GM19372 (cell line): ENCODE results near the gene SREK1IP1.

Source experiments
- ATAC-seq: cut with Tn5 transposase; IDR thresholded peaks from one replicate; pipeline ENCODE4 v1.9.1; 2021; ENCODE audit warnings: mild to moderate bottlenecking, low read depth, moderate library complexity; ENCODE audit not compliant: unreplicated experiment

Gene SREK1IP1

DNA sequence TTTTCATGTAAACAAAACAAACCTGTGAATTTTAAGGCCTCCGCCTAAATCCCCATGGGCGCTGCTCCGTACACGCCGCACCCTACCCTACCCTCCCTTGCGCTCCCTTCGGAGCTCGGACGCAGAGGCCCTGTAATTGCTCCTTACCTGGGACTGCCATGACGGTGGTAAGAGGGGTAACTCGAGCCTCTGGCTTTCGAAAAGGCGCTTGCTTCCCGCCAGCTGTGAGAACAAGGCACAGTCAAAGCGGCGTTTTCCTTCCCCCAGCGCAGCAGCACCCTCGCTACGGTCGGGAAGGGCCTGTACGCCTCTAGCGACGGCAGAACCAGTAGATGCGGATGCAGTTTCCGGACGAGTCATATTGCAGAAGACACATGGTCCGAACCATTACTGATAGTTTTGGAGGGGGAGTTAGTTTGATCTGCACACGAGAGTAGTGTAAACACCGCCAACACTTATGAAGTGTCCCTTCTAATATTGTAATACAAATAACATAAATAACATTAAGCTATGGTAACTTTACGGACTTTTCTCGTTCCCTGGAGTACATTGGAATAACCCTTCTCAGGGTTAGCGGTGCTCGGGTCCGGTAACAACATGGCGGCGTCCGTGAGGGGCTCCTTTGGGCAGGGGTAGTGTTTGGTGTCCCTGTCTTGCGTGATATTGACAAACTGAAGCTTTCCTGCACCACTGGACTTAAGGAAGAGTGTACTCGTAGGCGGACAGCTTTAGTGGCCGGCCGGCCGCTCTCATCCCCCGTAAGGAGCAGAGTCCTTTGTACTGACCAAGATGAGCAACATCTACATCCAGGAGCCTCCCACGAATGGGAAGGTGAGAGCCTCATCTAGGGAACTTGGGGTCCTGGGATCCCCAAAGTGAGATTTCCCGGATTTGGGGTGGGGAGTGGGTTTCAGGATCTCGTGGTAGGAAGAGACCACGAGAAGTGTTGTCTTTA lies at the start of gene SREK1IP1, which contains the start of gene CWC27:
Gene SREK1IP1 (minus strand): TSS at position 334 of the 955 bp plus-strand sequence. CDS start 174 bp downstream, at position 160.
Gene CWC27 (plus strand): TSS at position 573 of the 955 bp plus-strand sequence. CDS start 217 bp downstream, at position 790.
- ATAC-seq = peak; percentile 94

DNA sequence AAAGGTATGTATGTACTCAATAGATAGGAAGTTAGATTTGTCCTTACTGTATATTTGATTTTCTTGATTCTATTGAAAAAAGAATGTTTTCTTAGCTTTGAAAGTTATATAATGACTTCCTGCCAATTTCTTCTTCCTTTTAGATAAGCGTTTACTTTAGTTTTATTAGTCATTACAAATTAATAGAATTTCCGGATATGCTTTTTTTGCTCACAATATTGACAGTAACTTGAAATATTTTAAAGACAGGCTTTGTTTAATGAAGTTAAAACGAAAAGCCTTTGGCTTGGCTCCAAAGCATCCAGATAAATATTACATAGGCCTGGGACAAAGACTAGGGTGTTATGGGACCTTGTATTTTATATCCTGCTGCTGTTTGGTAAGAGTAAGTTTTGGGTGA lies 49.8 kb upstream of the SREK1IP1 start:
- ATAC-seq = no peak

DNA sequence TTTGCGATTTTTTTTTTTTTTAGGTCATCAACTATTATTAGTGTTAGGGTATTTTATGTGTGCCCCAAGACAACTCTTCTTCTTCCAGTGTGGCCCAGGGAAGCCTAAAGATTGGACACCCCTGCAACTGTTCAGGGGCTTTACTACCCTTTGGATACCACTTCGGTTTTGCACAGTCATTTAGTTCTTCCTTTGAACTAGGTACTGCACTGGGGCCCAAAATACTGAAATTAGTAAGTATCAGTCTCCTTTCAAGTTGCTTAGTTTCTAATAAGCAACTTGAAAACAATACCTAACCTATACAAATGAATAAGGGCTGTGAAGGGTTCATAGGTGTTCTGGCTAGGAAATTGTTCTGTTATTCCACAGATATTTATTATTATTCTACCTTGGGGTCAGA lies 45.6 kb upstream of the SREK1IP1 start:
- ATAC-seq = peak; percentile 84

DNA sequence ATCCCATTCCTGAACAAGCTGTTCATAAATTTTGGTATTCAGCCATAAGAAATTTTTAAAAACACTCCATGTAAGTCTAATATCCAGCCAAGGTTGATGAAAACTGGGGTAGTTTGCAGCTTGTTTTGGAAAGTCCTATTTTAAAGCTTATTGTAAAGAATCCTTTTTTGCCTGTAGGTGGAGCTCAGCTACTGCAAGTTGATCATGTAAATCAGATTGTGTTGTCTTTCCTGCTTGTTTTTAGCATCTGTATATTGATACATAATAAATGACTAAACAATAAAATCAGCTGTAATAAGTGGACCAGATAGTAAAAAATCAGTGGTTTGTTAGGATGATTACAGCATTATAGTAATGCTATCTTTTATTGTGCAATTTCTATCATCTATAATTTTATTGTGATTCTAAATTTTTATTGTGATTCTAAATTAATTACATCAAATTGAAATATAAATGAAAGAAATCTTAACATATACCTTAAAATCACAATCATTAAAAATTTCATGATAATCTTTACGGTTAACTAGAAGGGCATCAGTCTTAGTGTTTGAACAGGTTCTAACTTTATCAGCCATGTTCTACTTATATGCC lies 42.7 kb upstream of the SREK1IP1 start:
- peak; percentile 43 for ATAC-seq

DNA sequence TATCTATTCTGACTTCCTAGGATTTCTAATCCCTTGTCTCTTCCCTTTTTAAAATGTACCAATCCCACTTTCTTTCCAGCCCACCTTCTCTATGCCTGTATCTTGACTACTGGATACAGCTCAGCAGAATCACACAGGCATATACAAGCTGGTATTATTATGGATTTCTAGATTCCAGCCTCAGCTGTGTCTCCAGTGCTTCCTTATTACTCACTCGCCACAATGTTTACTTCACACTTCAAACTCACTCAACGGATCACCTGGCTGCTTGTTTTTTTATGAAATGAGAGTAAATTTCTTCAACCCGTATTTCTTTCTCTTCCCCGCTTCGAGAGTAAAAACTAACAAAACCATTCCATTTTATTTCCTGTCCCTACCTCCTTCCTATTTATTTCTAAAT lies 39.0 kb upstream of the SREK1IP1 start:
- no peak for ATAC-seq

DNA sequence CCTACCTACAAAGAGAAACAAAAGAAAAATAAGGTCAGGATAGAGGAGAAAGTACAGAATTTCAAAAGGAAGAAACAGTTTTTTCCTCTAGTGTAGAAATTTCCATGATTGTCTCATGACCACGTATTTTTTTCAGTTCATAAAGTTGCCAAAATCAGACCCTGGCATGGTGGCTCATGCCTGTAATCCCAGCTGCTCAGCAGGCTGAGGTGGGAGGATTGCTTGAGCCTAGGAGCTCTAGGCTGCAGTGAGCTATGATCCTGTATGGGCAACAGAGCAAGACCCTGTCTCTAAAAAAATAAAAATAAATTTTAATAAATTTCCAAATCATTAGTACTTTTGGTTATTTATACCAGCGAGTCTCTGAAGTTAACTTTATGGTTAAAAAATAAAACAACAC lies 38.0 kb upstream of the SREK1IP1 start:
- no peak for ATAC-seq

DNA sequence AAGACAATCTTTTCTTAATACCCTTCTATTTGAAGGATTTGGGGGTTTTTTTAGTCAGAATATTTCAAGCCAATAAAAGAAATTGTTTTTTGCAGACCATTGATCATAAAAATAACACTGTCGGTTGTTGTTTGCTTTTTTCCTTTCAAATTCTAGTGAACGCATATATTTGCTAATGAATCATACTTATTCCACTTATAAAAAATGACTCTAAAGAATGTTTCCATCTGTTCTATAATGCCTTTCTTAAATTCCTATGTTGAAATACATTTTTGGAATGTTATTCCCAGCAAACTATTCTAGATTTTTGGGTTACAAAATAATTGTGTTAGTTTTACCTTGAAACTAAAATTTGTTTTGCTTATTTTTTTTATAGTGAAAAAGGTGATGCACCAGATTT lies 32.4 kb upstream of the SREK1IP1 start:
- no peak for ATAC-seq

DNA sequence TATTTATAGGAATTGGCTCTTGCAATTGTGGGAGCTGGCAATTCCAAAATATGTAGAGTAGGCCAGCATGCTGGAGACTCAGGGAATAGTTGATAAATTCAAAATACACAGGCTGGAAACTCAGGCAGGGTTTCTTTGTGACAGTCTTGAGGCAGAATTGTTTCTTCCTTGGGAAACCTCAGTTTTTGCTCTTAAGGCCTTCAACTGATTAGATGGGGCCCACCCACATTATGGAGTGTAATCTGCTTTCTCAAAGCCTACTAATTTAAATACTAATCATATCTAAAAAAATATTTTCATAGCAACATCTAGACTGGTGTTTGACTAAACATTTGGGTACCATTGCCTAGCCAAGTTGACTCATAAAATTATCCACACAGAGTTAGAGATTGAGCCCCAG lies 27.8 kb upstream of the SREK1IP1 start:
- no peak for ATAC-seq

DNA sequence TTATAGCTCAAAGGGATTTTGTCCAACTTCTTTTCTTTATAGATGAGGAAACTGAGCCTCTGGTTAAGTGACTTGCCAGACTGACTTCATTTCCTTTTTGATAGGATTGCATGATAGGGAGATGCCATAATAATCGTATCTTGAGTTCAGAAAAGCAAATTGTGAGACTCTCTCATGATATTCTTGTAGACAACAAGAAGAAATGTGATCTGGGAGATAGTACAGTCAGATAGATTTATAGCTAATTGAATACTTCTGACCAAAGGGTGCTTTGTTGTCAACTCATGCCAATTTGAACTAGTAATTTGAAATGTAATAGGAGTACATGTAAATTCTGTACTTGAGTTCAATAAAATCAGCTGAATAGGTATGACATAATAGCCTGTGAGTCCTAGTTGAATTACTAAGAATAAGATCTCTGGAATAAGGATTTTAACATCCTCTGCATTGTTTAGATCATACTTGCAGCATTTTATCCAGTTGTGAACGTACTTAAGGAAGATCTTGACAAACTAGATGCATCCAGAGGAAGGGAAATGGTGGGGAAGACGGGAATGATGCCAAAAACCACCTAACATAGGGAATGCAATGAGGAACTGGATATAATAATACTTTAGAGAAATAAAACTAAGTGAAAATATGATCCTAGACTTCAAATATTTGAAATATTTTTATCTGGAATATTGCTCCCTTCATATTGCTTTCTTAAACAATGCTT lies 25.7 kb upstream of the SREK1IP1 start:
- no peak for ATAC-seq

DNA sequence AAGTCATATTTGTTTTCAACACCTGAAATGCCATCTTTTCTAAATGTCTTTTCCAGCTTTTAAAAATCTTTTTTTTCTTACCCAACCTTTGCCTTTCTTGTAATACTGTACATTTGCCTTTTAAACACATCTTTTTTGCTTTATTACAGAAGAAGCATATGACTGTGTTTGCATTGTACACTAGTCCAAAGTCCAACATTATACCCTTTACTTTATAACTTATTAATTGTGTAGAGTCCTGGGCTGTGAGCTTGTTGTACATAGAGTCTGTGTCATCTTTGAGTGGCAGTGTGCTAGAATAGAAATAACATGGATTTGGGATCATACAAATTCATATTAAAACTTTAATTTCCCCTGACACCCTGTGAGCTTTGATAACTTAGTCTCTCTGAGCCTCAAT lies 24.0 kb upstream of the SREK1IP1 start:
- ATAC-seq = no peak

DNA sequence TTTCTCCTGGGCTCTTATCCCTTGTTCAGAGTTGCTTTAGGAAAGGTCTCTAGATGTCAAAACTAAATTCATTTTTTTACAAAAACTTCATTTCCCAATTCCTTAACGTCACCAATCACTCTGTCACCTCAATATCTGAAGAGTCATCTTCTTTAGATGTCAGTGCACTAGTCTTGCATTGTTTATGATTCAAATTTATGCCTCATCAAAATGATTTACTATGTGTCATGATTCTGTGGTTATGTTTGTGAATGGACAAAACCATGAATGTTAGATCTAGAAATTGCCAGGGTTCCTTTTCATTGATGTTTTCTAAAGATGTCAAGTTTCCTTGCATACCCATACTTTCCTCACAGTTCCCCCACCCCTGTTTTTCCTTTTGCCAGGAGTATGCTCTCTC lies 21.7 kb upstream of the SREK1IP1 start:
- ATAC-seq = no peak

DNA sequence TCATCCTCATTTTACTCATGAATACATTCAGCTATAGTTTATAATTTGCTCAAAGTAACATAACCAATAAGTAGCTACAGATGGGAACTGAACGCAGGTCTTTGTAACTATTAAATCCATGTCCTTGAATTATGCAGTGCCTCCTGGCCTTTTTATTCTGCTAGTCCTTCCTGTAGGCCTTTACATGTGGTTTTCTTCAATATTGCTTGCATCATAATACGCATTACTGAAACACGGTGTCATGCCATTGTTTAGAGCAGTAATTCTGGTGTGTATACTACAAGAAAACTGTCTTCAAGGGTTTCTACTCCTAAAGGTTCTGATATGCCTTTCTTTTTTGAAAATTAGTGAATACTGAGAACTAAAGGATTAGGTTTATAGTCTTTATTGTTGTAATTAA lies 21.0 kb upstream of the SREK1IP1 start:
- ATAC-seq = no peak

DNA sequence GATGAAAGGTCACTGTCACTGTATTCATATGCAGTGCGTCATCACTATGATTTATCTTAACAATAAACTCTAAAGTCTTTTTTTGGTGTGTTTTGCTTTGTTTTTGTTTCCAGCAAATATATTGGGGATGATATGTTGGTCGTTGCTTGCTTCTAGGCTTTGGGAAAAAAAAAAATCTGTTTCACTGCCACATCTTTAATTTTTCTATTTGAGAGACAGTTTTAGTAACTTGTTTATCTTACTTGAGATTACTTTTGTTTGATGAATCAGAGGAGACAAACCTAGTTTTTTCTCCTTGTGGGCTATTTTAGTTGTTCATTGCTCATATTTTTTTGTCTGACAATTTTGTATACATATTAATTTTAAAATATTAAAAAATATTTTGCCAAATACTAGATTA lies 19.7 kb upstream of the SREK1IP1 start:
- ATAC-seq = no peak

DNA sequence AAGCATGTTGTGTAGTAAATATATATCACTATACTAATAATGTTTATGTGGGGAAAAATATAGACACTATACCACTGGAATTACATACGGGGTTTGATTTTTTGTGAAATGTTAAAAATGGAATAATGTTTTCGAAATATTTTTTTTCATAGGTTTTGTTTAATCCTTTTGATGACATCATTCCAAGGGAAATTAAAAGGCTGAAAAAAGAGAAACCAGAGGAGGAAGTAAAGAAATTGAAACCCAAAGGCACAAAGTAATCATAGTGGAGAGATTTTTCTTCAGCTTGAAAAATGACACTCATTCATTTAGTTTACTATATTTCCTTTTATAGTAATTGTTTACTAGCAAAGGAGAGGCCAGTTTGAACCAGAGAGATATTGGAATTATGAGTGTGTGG lies 17.9 kb upstream of the SREK1IP1 start:
- ATAC-seq = no peak

DNA sequence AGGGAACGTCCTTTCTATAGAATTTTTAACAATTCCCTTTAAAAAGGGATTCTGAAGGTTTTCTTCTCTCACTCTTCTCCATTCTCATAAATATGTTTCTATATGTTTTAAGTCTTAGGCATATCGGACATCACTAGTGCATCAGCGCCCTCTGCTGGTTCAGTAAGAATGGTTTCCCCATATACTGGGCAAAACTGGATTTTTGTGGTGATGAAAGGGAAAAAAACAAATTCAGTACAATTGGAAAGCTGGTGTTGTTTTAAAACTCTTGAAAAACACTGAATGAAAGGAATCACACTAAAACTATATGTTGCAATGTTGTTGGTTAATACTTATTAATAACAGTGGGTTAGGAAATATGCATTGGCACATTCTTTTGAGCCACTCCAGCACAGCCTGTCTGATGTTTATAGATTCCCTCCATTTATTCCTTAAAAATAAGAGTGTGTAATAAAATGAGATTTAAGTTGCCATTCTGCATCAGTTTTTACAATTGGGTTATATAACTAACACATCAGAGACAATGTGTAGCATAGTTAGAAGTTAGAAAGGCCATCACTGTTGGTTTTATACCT lies 16.0 kb upstream of the SREK1IP1 start:
- ATAC-seq = peak; percentile 94

DNA sequence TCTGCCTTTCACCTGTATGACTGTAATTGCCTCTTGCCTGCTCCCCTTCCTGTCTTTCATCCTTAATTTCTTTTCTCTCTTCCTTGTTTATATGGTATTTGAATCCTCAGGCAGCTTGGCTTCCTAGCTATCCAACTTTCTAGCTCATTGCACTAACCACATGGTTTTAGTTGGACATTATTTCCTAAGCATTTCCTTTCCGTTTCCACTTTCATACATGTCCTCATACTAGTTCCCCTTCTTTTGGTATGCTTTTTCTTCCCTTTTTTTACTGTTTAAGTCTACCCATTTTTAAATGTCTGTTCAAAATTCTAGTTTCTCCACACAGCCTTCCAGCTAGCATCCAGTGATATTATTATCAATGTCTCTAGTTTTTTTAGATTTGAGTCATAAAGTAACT lies 6.8 kb upstream of the SREK1IP1 start:
- no peak for ATAC-seq

DNA sequence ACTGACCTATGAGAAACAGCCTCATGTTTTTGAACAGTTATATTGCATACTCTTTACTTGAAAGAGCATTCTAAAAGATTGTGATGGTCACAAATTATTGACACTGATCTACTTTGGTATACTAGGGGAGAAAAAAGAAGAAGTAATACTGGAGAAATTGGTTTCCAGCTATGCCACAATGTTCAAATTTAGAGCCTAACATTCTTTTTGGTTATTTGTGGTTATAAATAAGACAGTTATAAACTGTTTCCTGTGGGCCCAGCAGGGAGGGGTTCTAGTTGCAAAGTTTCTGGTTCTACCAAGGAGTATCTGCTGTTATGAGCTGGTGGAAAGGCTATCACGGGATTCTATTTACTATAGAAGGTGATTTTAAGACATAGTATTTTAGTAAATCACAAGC lies 5.0 kb upstream of the SREK1IP1 start:
- peak; percentile 53 for ATAC-seq

DNA sequence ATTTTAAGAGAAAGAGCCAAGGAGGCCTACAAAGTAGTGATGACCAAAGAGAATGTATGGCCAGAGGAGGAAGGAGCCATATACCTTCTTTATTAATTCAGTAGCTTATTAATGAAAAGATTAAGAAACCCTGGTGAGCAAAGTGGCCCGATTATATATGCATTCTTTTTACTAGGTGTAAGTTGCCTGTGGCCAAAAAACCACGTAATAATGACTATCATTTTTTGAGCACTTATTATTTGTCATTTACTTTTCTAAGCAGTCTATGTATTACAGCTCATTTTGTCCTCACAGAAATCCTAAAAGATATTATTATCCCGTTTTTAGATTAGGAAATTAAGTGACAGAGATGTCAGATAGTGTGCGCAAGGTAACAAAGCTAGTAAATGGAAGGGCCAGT lies 3.2 kb upstream of the SREK1IP1 start:
- ATAC-seq = no peak

DNA sequence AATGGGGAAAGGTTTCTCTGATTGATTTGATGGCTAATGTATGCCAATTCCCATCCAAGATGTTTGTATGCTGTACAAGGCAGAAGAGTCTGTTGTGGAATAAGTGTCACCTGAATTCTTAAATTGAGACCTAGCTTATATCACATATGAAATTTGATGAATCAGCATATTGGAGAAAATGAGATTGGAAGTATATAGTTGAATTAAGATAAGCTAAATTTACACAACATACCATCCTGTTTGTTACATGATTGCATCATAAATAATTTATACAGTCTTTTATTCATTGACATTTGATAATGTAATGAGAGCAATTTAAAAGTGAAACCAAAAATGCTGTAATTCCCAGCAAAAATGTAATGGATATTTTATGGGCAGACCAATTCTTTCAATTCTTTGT lies 1.4 kb upstream of the SREK1IP1 start:
- no peak for ATAC-seq

DNA sequence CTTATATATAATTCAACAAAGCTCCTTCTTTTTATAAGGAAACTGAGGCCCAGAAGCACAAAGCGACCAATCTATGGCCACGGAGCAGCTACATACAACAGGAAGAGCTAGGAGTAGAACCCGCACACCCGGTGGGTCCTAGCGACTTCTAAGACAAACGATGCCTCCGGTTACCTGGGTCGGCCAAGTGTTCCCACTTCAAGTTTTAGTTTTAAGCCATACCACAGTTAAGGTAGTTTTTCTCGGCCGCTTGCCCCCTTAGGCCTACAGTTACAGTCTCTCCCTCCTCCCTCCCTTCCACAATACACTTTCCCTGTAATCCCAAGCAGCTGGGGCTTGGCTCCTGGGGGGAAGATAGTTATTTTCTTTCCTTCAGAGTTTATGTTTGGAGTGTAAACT lies 533 bp downstream of the SREK1IP1 start:
- ATAC-seq = peak; percentile 5

DNA sequence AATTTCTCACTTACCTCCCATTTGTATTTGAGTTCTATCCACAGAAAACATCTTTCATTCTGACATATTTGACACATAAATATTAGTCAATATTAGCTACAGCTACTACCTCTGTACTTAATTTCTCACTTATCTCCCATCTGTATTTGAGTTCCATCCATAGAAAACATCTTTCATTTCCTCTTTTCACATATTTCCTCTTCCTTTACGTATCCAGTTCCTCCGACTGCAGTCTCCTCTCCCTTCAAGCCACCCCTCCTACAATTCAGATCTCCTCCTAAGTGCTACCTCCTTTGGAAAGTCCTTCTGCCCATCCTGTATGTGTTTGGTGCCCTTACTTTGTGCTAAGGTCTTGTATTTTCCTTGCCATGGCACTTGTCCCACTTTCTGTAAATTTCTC lies 1.6 kb downstream of the SREK1IP1 start:
- no peak for ATAC-seq
